Epithelial cell of esophagus (primary cell): ENCODE results near the gene AVEN.

ENCODE experiments used
- DNase-seq: peaks from one replicate; pipeline ENCODE4 v3.0.0; 2010; ENCODE audit warnings: low read depth
- H3K4me3 ChIP-seq: 2 replicates; pipeline ENCODE4 v1.5.1; 2011; ENCODE audit warnings: mild to moderate bottlenecking, low read length, control low read depth
- CTCF ChIP-seq: IDR thresholded peaks from 2 replicates; pipeline ENCODE4 v1.5.1; 2011; ENCODE audit warnings: low read depth, mild to moderate bottlenecking, low read length, control low read depth, inconsistent platforms; ENCODE audit not compliant: insufficient read depth; ENCODE audit errors: missing control alignments

Gene AVEN

GRCh38 chr15:34070003-34070402 lies 31.0 kb upstream of the AVEN start:
- H3K4me3 ChIP-seq: no peak overlapping the region
- no peak for TF ChIP-seq CTCF
- DNase-seq: no peak

GRCh38 chr15:34065941-34066340 lies 26.9 kb upstream of the AVEN start:
- H3K4me3 ChIP-seq: no peak overlapping the region
- DNase-seq: peak; percentile 98
- no peak for TF ChIP-seq CTCF

GRCh38 chr15:34065261-34065660 lies 26.3 kb upstream of the AVEN start:
- DNase-seq: no peak
- TF ChIP-seq CTCF: no peak
- H3K4me3 ChIP-seq: no peak overlapping the region

GRCh38 chr15:34064438-34064837 lies 25.4 kb upstream of the AVEN start:
- peak; percentile 74 for DNase-seq
- no peak for TF ChIP-seq CTCF
- no peak overlapping the region for H3K4me3 ChIP-seq

- H3K4me3 ChIP-seq: no peak overlapping the region
- DNase-seq: no peak
- no peak for TF ChIP-seq CTCF
Measured at GRCh38 chr15:34059946-34060345, 20.9 kb upstream of the AVEN start.

GRCh38 chr15:34059476-34059875 lies 20.5 kb upstream of the AVEN start:
- DNase-seq: no peak
- H3K4me3 ChIP-seq: no peak overlapping the region
- TF ChIP-seq CTCF: no peak

- no peak for DNase-seq
- TF ChIP-seq CTCF: no peak
- no peak overlapping the region for H3K4me3 ChIP-seq
Measured at GRCh38 chr15:34056911-34057310, 17.9 kb upstream of the AVEN start.
